GM10248 (cell line): ENCODE measurements around the gene CASTOR1.

Experiments
- CTCF ChIA-PET: fragments of 300-600 bp; sonication (Branson Sonifier 250); formaldehyde crosslinking; extraction: SDS; loops from one replicate; lab custom pipeline; 2021; ENCODE audit warnings: antibody characterized with exemption; lab: Yijun Ruan, JAX
- POLR2A ChIA-PET: fragments of 350-650 bp; sonication (Branson Sonifier 250); formaldehyde crosslinking; extraction: SDS; loops from one replicate; lab custom pipeline; 2020; ENCODE audit warnings: antibody characterized with exemption; lab: Yijun Ruan, JAX
- DNase-seq: peaks from one replicate; pipeline ENCODE4 v3.0.0; 2012; ENCODE audit errors: extremely low spot score
- TF ChIP-seq, protein P1 (sequence below): IDR thresholded peaks from 2 replicates; pipeline ENCODE4 v1.5.1; 2012; ENCODE audit warnings: mild to moderate bottlenecking, low read depth; ENCODE audit errors: extremely low read depth, missing control alignments, control extremely low read depth

CASTOR1 gene

GRCh38 chr22:30245181-30245984 lies 43.9 kb downstream of the CASTOR1 start:
- TF ChIP-seq, protein P1, sequence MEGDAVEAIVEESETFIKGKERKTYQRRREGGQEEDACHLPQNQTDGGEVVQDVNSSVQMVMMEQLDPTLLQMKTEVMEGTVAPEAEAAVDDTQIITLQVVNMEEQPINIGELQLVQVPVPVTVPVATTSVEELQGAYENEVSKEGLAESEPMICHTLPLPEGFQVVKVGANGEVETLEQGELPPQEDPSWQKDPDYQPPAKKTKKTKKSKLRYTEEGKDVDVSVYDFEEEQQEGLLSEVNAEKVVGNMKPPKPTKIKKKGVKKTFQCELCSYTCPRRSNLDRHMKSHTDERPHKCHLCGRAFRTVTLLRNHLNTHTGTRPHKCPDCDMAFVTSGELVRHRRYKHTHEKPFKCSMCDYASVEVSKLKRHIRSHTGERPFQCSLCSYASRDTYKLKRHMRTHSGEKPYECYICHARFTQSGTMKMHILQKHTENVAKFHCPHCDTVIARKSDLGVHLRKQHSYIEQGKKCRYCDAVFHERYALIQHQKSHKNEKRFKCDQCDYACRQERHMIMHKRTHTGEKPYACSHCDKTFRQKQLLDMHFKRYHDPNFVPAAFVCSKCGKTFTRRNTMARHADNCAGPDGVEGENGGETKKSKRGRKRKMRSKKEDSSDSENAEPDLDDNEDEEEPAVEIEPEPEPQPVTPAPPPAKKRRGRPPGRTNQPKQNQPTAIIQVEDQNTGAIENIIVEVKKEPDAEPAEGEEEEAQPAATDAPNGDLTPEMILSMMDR = no peak
- ChIA-PET CTCF (interaction anchor here (0.6 to 1.2 kb wide), 3 partner anchors 11 to 19 kb away, joined by 3 to 4 read pairs (median 3); no protein-coding TSS in a partner anchor), POLR2A (interaction anchor here (0.6 kb wide), 1 partner anchor 424 kb away, joined by 3 read pairs; no protein-coding TSS in a partner anchor)
- no peak for DNase-seq

GRCh38 chr22:30244641-30245040 lies 44.7 kb downstream of the CASTOR1 start:
- TF ChIP-seq, protein P1 = no peak
- DNase-seq = no peak
- POLR2A ChIA-PET = no interaction called here
- CTCF ChIA-PET = interaction anchor here (0.6 to 1.5 kb wide), 2 partner anchors 11 to 125 kb away, joined by 3 read pairs; no protein-coding TSS in a partner anchor

- CTCF ChIA-PET = interaction anchor here (0.8 to 2.1 kb wide), 5 partner anchors 12 to 125 kb away, joined by 3 to 5 read pairs (median 4); no protein-coding TSS in a partner anchor
- DNase-seq = no peak
- TF ChIP-seq, protein P1 = no peak
- POLR2A ChIA-PET = no interaction called here
Observed at GRCh38 chr22:30244066-30244465, 45.2 kb downstream of the CASTOR1 start.

DNA sequence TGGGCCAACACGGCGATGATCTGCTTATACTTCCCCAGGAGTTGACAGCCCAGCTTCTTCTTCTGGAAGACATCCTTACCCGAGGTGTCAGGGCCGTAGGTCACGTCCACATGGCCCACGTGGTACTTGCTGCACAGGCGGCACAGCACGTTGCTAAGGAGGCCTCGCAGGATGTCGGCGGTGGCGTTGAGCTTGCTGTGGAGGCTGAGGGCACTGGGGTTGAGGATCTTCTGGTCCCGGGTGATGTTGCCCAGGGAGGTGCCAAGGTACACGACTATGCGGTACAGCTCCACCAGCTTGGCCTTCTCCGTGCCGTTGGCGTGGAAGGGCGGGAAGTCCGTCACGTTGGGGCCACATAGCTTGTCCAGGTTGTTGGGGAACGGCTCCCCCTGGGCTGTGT lies 45.6 kb downstream of the CASTOR1 start:
- CTCF ChIA-PET = interaction anchor here (0.8 to 2.1 kb wide), 6 partner anchors 12 to 136 kb away, joined by 3 to 5 read pairs (median 4); no protein-coding TSS in a partner anchor
- TF ChIP-seq, protein P1 = no peak
- POLR2A ChIA-PET = no interaction called here
- no peak for DNase-seq

DNA sequence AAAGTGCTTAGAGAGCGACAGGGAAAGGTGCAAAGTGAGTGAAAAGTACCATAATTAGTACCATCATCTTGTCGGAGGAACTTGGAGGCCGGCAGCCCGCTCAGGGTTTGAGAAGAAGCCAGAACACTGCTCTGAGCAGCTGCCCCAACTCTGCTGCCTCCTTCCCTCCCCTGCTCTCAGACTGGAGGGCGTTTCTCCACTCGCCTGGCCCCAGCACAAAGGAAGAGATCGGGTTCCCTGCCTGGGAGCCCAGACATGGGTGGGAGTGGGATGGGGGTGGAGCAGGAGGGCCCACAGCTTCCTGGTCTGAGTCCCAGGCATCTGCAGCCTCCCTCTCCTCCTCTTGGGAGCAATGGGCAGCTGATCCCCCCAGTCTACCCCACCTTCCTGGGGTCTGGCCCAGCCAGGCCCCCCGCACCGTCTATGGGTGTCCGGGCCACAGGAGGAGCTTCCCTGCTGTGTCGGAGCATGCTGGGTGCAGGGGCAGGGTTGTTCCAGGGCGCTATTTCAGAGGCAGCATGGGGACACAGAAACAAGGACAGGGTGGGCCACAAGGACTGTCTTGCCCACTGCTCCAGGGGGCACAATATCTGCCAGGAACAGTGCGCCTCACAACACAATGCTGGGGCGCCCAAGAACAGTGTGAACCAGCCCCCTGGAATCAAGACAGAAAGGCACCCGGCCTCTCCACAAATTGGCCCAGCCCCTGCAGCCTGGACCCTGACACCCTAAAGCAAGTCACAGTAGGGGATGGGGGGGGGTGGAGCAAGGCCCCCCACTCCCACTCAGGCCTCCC lies 47.5 kb downstream of the CASTOR1 start:
- no peak for DNase-seq
- TF ChIP-seq, protein P1 = no peak
- POLR2A ChIA-PET = no interaction called here
- CTCF ChIA-PET = interaction anchor here (1.1 kb wide), 1 partner anchor 146 kb away, joined by 3 read pairs; no protein-coding TSS in a partner anchor
